K562 (cell line): Measurements from ENCODE around the gene SLC38A2. TPM values are rescaled to one million over a fixed set of nuclear protein-coding genes. Genes with fewer than 3 reads are reported as not detected.

Source experiments
- KLF6 ChIP-seq: fragments of 250-450 bp; sonication (Bioruptor Pico); IDR thresholded peaks from 2 replicates; pipeline ENCODE4 v1.4.0; 2020; ENCODE audit warnings: mild to moderate bottlenecking, moderate library complexity, borderline replicate concordance
- NONO ChIP-seq, 2 experiments: fragments of 200-400 bp in 1 of 2; fragments of 450-650 bp in 1 of 2; formaldehyde crosslinking in 1 of 2; IDR thresholded peaks; 2 replicates each; pipeline ENCODE4 v1.6.1; 2017; ENCODE audit warnings: low read depth in 2 of 2, mild to moderate bottlenecking in 2 of 2, moderate library complexity in 2 of 2, low read length in 1 of 2
- SIN3B ChIP-seq: fragments of 450-650 bp; IDR thresholded peaks from 2 replicates; pipeline ENCODE4 v1.6.1; 2017; ENCODE audit warnings: low read depth, mild to moderate bottlenecking, moderate library complexity
- TAF9B ChIP-seq: fragments of 450-650 bp; IDR thresholded peaks from 2 replicates; pipeline ENCODE4 v1.6.1; 2018; ENCODE audit warnings: mild to moderate bottlenecking; ENCODE audit not compliant: partially characterized antibody
- ZNF24 ChIP-seq: fragments of 450-650 bp; IDR thresholded peaks from 2 replicates; pipeline ENCODE4 v1.6.1; 2016
- polyA plus RNA-seq, 8 experiments: library from polyadenylated mRNA; depleted of rRNA in 4 of 8; stranded (reverse) in 5 of 8; unstranded in 3 of 8; fragments of >200 nt; fragmentation: Nextera tagmentation in 2 of 8; fragmentation: Illumina TruSeq in 1 of 8; extraction: Ambion mirVana in 2 of 8; extraction: Trizol in 1 of 8; gene quantifications; 2 replicates each; pipeline versions ENCODE4 v1.2.1 to v1.2.3, GENCODE V29; 2011 to 2014; ENCODE audit warnings: inconsistent platforms in 1 of 8, missing spikeins in 1 of 8
- total RNA-seq, 7 experiments: library from RNA; depleted of rRNA in 6 of 7; stranded (reverse); fragments of >200 nt in 6 of 7; fragmentation: Illumina TruSeq in 2 of 7; extraction: Trizol in 2 of 7; gene quantifications; 2 replicates each; pipeline versions ENCODE4 v1.2.1 to v1.2.3, GENCODE V29; 2011 to 2021; ENCODE audit warnings: low replicate concordance in 1 of 7
- TF ChIP-seq, protein P1 (sequence below): fragments of 250-450 bp; sonication (Bioruptor Pico); IDR thresholded peaks from 2 replicates; pipeline ENCODE4 v1.5.0; 2021
- TF ChIP-seq, protein P2 (sequence below), 3 experiments: fragments of 200-800 bp in 1 of 3; fragments of 250-450 bp in 1 of 3; fragments of 450-650 bp in 1 of 3; sonication (Bioruptor Pico) in 1 of 3; sonication (Bioruptor generic) in 1 of 3; formaldehyde crosslinking in 1 of 3; IDR thresholded peaks; 2 replicates each; pipeline versions ENCODE4 v1.6.1 to v1.8.0; 2016 to 2022; ENCODE audit warnings: mild to moderate bottlenecking in 2 of 3, missing genetic modification characterization in 2 of 3, missing compliant biosample characterization in 1 of 3, moderate library complexity in 1 of 3
- TF ChIP-seq, protein P3 (sequence below), 2 experiments: fragments of 450-650 bp; formaldehyde crosslinking in 1 of 2; IDR thresholded peaks; 2 replicates each; pipeline versions ENCODE4 v1.4.0 to v1.6.1; 2014 to 2020; ENCODE audit warnings: mild to moderate bottlenecking in 2 of 2, borderline replicate concordance in 1 of 2, low read depth in 1 of 2
- TF ChIP-seq, protein P4 (sequence below): sonication (generic); formaldehyde crosslinking; IDR thresholded peaks from 2 replicates; pipeline ENCODE4 v1.8.0; 2023; ENCODE audit warnings: mild to moderate bottlenecking, missing genetic modification reagents

The SLC38A2 gene
- total and polyA plus RNA-seq, 9 of the 15 experiments (the other 6 are each of a cell fraction or from before 2014, with no cell fraction given): 98.7 to 292 (median 143) TPM

DNA sequence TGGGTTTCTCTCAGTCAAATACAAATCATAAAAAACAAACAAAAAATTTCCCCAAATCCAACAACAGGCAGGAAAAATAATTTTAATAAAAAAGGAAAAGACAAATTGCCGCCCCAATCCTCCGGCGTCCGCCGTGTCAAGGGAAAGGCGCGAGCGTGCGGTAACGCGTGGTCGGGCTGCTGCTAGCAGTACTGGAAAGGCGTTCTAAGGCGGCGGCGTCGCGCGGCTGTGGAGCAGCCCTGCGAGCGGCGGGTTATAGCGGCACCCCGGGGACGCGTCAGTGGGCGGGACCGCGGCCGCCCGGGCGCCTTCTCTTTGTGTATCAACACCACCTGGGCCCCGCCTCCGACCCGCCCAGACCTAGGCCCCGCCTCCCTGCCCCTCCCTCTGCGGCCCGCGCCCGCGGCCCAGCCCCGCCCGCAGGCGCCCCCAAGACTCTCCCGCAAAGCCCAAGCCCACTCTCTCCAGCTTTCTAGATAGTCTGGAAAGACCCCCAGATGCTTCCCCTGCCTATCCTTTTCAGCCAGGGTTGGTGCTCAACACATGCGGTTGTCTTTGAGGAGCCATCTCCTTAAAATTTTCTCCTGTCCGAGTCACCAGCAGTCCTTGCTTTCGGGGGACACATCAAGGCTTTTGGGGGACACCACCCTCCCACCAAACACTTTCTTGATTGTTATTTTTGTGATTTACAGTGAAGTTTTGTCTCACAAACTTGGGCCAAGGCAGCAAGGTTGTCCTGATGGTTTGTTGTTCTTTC, at the start of gene SLC38A2 (continued):
- TF ChIP-seq NONO (IDR thresholded peaks at IDR 0.05; ENCODE audit: low read depth in 2 of 2, low read length in 1 of 2): peak in 1 of 2 experiments; percentile 80; a peak in 2 of 4 replicates
- no peak for TF ChIP-seq SIN3B
- TF ChIP-seq, protein P1, sequence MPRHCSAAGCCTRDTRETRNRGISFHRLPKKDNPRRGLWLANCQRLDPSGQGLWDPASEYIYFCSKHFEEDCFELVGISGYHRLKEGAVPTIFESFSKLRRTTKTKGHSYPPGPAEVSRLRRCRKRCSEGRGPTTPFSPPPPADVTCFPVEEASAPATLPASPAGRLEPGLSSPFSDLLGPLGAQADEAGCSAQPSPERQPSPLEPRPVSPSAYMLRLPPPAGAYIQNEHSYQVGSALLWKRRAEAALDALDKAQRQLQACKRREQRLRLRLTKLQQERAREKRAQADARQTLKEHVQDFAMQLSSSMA (CRISPR knock-in tag): no peak
- TF ChIP-seq KLF6 (CRISPR knock-in tag): no peak
- TF ChIP-seq, protein P2, sequence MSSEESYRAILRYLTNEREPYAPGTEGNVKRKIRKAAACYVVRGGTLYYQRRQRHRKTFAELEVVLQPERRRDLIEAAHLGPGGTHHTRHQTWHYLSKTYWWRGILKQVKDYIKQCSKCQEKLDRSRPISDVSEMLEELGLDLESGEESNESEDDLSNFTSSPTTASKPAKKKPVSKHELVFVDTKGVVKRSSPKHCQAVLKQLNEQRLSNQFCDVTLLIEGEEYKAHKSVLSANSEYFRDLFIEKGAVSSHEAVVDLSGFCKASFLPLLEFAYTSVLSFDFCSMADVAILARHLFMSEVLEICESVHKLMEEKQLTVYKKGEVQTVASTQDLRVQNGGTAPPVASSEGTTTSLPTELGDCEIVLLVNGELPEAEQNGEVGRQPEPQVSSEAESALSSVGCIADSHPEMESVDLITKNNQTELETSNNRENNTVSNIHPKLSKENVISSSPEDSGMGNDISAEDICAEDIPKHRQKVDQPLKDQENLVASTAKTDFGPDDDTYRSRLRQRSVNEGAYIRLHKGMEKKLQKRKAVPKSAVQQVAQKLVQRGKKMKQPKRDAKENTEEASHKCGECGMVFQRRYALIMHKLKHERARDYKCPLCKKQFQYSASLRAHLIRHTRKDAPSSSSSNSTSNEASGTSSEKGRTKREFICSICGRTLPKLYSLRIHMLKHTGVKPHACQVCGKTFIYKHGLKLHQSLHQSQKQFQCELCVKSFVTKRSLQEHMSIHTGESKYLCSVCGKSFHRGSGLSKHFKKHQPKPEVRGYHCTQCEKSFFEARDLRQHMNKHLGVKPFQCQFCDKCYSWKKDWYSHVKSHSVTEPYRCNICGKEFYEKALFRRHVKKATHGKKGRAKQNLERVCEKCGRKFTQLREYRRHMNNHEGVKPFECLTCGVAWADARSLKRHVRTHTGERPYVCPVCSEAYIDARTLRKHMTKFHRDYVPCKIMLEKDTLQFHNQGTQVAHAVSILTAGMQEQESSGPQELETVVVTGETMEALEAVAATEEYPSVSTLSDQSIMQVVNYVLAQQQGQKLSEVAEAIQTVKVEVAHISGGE (CRISPR knock-in tag; IDR thresholded peaks at IDR 0.05): no peak
- TF ChIP-seq, protein P3, sequence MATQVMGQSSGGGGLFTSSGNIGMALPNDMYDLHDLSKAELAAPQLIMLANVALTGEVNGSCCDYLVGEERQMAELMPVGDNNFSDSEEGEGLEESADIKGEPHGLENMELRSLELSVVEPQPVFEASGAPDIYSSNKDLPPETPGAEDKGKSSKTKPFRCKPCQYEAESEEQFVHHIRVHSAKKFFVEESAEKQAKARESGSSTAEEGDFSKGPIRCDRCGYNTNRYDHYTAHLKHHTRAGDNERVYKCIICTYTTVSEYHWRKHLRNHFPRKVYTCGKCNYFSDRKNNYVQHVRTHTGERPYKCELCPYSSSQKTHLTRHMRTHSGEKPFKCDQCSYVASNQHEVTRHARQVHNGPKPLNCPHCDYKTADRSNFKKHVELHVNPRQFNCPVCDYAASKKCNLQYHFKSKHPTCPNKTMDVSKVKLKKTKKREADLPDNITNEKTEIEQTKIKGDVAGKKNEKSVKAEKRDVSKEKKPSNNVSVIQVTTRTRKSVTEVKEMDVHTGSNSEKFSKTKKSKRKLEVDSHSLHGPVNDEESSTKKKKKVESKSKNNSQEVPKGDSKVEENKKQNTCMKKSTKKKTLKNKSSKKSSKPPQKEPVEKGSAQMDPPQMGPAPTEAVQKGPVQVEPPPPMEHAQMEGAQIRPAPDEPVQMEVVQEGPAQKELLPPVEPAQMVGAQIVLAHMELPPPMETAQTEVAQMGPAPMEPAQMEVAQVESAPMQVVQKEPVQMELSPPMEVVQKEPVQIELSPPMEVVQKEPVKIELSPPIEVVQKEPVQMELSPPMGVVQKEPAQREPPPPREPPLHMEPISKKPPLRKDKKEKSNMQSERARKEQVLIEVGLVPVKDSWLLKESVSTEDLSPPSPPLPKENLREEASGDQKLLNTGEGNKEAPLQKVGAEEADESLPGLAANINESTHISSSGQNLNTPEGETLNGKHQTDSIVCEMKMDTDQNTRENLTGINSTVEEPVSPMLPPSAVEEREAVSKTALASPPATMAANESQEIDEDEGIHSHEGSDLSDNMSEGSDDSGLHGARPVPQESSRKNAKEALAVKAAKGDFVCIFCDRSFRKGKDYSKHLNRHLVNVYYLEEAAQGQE (IDR thresholded peaks at IDR 0.05; ENCODE audit: borderline replicate concordance): no peak; the same call in 1 of the 2 replicates
- TF ChIP-seq, protein P3 (CRISPR knock-in tag; IDR thresholded peaks at IDR 0.05; ENCODE audit: low read depth): no peak
- no peak for TF ChIP-seq ZNF24
- TF ChIP-seq TAF9B: peak; percentile 88
- TF ChIP-seq, protein P4, sequence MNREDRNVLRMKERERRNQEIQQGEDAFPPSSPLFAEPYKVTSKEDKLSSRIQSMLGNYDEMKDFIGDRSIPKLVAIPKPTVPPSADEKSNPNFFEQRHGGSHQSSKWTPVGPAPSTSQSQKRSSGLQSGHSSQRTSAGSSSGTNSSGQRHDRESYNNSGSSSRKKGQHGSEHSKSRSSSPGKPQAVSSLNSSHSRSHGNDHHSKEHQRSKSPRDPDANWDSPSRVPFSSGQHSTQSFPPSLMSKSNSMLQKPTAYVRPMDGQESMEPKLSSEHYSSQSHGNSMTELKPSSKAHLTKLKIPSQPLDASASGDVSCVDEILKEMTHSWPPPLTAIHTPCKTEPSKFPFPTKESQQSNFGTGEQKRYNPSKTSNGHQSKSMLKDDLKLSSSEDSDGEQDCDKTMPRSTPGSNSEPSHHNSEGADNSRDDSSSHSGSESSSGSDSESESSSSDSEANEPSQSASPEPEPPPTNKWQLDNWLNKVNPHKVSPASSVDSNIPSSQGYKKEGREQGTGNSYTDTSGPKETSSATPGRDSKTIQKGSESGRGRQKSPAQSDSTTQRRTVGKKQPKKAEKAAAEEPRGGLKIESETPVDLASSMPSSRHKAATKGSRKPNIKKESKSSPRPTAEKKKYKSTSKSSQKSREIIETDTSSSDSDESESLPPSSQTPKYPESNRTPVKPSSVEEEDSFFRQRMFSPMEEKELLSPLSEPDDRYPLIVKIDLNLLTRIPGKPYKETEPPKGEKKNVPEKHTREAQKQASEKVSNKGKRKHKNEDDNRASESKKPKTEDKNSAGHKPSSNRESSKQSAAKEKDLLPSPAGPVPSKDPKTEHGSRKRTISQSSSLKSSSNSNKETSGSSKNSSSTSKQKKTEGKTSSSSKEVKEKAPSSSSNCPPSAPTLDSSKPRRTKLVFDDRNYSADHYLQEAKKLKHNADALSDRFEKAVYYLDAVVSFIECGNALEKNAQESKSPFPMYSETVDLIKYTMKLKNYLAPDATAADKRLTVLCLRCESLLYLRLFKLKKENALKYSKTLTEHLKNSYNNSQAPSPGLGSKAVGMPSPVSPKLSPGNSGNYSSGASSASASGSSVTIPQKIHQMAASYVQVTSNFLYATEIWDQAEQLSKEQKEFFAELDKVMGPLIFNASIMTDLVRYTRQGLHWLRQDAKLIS (CRISPR knock-in tag): peak; percentile 88
